HG03108 (cell line): Measurements from ENCODE around the gene SVBP.

ENCODE experiments used
- ATAC-seq: cut with Tn5 transposase; IDR thresholded peaks from one replicate; pipeline ENCODE4 v1.9.1; 2021; ENCODE audit warnings: moderate library complexity; ENCODE audit not compliant: unreplicated experiment

The SVBP gene

GRCh38 chr1:42765832-42766740 is 51.1 kb downstream of the SVBP start:
- peak; percentile 16 for ATAC-seq

GRCh38 chr1:42765269-42765668 is 51.9 kb downstream of the SVBP start:
- no peak for ATAC-seq

GRCh38 chr1:42762269-42762668 is 54.9 kb downstream of the SVBP start:
- no peak for ATAC-seq

- no peak for ATAC-seq
Measured at GRCh38 chr1:42761567-42761966, 55.6 kb downstream of the SVBP start.

GRCh38 chr1:42759114-42759513 is 58.1 kb downstream of the SVBP start:
- no peak for ATAC-seq

GRCh38 chr1:42758641-42759040 is 58.6 kb downstream of the SVBP start:
- no peak for ATAC-seq

GRCh38 chr1:42757892-42758275 is 59.3 kb downstream of the SVBP start:
- no peak for ATAC-seq
